HG03571 (cell line): ENCODE results near the gene PSEN1.
A peak's percentile ranks its signal among the peaks of the same experiment; 100 is the strongest.

Source experiments
- ATAC-seq: cut with Tn5 transposase; IDR thresholded peaks from one replicate; pipeline ENCODE4 v1.9.1; 2021; ENCODE audit not compliant: unreplicated experiment

Gene PSEN1

DNA sequence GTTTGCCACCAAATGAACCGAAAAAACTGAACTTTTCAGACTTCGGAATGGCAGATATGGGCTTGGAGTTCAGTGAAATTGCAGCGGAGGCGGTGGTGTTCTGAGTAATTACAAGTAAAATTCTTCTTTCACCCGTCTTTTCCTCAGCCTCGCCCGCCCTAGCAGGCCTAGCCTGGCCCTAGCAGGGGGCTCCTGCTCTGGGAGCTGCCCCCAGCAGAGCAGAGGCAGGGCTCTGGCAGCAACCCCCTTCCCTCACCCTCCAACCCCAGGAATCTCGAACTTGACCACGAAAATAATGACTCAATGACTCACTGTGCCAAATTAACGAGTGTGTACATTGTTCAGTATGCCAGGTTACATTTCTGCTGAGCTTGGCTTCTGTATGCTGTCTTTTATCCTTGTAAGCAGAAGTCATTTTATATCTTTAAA is 102.1 kb downstream of the PSEN1 start:
- ATAC-seq, result no peak

DNA sequence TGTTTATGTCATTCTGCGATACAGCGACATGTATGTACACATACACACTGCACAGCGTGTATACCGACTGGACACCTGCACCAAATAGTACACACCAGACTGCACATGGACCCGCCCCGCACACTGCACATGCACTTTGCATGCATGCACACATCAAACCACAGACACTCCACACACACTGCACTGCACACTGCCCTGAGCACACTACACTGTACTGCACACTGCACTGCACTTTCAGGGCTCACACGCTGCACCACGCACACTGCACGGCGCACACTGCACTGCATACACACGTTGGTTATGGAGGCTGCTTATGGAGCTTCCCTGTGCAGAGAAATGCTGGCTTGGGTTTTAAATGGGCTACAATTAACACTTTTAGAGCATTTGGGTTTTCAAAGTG is 102.6 kb downstream of the PSEN1 start:
- ATAC-seq, result no peak

DNA sequence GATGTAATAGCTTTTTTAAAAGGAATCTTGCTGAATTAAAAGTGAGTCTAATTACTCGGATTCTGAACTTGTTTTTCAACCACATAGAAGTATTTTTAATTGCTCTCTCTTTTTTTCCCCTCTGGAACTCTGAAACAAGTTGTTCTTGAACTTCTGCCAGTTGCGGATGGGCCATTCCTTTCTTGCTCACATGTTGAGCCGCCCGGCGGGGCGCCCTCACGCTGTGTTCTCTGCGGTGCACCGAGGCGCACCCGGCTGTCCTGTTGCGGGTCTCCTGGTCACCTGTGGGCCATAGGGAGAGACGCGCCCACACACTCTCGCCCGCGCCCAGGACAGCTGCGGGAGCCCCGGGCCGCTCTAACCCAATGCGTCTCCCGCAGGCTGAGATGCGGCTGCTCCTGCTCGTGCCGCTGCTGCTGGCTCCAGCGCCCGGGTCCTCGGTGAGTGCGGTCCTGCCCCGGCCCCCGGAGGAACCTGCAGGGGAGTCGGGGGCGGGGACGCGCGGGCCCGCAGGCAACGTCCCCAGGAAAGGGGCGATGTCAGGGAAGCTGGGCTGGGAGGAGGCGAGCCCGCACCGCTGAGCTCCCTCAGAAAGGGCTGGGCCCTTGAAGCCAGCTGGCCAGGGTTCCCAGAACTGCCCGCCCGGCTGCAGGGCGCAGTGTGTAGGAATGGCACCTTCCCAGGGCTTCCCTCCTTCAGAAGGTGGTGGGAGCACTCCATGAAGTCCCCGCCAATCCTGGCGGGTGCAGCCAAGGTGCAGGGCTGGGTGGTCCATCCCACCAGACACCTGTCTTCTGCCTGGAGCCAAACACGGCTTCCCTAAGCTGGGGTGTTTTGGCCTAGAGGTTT is 103.3 kb downstream of the PSEN1 start:
- ATAC-seq, result no peak

DNA sequence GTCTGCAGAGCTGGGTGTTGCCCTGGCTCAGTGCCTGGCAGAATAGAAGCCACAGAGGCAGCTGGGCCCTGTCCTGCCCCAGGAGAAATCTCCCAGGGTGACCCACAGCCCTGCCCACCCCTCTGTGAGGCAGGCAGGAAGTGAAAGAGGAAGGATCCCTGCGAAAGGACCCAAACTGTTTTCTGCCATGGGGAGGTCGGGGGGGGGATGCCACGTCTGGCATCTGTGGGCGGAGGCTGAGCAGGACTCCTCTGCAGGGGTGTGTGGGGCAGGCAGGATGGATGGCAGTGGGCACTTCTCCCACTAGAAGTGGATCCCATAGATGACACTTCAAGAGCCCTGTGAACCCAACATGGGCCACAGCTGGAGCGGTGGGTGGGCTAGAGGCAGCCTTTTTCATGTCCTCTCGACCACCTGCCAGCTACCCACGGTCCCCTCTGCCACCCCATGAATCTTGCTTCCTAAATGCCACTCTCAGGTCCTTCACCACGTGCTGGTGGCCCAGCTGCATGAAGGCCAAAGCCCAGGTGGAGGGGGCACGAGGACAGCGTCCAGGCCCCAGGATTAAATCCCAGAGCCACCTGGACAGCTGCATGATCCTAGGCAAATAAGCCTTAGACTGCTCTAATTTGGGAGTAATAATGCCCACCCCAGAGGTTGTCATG is 104.6 kb downstream of the PSEN1 start:
- ATAC-seq, result no peak

DNA sequence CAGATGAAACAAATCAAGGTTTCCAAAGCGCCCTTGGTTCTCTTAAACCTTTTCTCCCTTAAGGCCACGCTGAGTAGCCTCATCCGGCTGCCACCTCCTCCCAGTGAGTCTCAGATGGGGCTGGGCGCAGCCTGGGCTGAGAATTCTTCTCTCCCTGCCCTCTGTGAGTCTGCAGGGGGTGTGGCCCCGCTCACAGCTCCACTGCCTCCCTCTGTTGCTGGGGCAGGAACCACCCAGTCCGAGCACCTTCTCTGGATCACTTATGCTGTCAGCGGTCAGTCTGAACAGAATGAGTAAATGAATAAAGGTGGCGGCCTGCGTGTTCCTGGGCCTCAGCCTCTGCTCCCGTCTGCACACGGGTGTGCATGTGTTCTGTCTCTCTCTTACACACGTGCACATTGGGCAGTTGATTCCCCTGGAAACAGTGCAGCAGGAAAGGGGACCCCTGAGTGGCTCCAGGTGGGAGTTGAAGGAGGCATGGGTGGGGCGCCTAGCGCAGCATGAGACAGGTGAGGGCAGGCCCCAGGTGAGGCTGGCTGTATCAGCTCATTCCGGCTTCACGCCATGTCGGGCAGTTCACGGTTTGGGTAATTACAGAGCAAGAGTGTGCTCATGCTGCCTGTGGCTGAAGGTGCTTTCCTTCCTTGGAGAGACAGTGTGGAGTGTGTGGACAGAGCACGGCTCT is 105.3 kb downstream of the PSEN1 start:
- no peak for ATAC-seq

DNA sequence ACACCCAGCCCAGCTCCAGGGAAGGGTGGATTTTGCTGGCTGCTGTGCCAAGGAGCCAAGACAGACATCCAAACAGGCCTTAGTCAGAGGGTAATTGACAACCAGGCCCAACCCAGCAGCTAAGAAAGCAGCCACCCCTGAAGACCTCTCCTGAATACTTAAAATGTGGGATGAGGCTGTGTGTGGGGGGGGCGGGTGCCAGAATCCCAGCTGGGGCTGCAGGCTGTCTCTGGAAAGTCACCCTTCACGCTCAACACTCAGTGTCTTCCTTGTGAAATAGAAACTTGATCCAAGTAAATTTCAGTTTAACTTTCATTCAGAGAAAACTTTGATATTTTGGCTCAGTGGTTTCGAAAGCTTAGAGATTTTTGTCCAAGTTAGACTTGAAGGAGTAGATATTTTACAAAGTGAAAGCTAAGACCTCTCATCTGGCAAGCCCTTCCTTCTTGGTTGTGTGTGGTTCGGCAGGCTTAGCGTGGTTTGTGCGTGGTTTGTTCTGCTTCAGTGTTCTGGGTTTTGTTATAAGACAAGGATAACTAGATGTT is 106.1 kb downstream of the PSEN1 start:
- ATAC-seq, result no peak

DNA sequence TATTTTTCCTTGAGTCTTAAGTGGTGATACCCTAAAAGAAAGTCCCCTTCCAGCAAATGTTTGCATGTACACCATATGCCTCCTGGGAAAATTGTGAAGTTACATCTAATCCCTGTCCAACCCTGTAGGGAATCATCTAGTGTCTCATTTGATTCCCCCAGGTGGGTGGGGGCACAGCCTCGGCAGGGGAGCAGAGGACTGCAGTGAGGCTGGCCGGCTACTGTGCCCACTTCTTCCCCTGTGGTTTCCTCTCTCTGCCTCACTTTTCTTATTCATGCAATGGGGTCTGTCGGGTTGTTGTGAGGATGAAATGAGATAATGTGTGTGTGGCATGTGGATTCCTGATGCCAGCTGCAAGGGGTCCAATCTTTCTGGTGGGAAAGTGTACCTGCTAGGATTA is 107.0 kb downstream of the PSEN1 start:
- no peak for ATAC-seq

DNA sequence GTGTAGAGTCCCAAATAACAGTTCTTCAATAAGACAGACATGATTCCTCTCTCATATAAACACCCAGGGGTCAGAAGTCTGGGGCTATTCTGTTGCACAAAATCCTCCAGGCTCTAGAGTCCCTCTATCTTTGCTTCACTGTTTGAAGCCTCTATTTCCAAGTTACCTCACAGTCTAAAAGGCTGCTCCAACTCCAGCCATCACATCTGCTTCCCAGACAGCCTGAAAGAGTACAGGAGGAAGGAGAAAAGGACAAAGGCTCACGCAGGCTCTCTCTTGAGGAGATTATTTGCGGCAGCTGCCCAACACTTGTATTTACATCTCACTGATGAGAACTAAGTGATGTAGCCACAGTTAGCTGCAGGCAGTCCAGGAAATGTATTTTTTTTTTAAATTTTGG is 107.4 kb downstream of the PSEN1 start:
- ATAC-seq, result no peak

DNA sequence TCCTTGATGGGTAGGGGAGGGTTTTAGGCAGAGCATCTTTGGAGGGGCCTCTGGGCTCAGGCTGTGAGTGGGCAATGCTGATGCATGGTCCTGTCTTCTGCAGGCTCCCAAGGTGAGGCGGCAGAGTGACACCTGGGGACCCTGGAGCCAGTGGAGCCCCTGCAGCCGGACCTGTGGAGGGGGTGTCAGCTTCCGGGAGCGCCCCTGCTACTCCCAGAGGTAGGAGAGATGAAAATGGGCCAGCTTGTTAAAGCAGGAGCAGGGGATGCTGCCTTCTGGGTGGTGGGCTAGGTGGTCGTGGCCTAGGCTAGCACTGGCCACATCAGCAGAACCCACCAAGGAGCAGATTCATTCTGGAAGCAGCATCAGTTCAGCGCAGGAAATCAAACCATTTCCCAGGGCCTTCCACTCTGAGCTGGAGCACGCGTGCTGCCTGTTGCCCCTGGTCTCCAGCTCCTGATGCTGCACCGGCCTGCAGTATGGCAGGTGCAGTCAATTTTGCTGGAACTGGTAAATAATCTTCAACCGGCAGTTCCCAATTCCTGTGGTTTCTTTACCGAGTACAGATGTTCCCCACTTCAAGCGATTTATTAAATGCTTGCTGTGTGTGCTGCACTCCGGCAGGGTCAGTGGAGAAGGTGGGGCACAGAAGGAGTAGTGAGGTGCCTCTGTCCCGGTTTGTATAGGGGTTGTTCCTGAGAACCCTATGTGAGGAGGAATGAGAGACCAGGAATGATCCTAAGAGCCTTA is 108.4 kb downstream of the PSEN1 start:
- ATAC-seq, result no peak

DNA sequence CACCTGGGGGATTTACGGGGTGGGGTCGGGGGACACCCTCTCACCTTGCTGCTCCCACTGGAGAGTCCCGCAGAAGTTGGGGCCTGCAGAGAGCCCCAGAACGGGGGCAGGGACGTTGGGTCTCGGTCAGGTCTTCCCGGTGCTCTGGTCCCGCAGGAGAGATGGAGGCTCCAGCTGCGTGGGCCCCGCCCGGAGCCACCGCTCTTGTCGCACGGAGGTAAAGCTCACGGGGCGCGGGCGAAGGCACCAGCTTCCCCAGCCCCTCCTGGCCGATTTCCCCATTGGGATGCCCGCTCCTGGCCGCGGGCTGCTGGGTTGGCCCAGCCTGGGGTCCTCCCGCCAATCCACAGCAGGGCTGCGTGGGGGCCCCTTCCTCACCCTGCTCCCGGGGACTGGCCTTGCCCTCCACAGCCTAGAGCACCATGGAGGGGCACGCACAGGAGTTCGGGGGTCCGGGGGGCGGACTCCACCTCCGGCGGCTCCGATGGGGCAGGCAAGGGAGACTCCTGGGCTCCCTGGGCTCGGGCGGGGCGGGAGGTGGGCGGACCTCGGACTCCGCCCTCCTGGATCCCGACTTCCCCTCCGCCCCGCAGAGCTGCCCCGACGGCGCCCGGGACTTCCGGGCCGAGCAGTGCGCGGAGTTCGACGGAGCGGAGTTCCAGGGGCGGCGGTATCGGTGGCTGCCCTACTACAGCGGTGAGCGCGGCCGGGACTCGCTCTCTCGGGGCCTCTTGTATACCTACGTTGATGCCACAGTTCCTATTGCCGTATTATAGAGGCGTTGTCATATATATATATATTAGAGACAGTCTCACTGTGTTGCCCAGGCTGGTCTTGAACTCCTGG is 109.4 kb downstream of the PSEN1 start:
- ATAC-seq, result peak; percentile 56

DNA sequence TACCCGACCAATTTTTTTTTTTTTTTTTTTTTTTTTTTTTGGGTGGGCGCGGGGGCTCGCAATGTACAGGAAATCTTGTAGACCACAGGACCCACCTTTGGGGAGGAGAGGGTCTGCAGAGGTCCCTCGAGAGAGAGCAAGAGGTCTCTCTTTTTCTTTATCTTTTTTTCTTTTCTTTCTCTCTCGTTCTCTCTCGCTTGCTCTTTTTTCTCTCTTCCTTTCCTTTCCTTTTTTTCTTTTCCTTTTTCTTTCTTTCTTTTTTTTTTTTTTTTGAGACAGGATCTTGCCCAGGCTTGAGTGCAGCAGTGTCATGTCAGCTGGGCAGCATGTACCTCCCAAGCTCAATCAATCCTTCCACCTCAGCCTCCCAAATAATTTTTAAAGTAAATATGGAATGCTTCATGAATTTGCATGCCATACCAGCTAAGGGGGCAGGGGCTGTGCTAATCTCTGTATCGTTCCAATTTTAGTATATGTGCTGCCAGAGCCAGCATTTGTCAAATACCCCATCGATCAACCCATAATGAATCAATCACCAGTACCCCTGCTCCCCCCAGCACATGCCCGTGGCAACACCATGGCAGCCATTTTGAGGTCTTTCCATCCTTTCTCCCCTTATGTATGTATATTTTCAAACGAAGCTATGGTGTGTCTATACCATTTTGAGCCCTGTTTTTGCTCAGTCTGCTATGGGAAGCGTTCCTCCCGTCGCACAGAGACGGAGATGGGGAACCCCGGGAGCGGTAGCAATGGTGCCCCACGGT is 110.3 kb downstream of the PSEN1 start:
- no peak for ATAC-seq

DNA sequence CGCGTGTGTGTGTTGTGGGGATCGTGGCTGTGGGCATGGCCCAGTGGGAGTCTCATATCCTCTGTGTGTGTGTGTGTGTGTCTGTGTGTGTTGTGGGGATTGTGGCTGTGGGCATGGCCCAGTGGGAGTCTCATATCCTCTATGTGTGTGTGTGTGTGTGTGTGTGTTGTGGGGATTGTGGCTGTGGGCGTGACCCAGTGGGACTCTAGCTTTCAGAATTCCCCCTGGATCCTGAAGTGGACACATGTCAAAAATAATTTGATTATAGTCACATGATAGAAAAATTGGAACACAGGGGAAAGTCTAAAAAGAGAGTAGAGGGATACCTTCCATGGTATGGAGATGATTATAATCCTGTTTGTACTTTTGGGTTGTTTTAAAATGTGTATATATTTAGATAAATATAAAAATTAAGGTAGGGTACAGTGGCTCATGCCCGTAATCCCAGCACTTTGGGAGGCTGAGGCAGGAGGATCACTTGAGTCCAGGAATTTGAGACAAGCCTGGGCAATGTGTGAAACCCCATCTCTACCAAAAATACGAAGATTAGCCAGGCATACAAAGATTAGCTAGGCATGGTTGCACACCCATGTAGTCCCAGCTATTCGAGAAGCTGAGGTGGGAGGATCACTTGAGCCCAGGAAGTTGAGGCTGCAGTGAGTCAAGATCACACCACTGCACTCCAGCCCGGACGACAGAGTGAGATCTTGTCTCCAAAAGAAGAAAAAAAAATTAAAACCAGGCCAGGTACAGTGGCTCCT is 112.0 kb downstream of the PSEN1 start:
- no peak for ATAC-seq

DNA sequence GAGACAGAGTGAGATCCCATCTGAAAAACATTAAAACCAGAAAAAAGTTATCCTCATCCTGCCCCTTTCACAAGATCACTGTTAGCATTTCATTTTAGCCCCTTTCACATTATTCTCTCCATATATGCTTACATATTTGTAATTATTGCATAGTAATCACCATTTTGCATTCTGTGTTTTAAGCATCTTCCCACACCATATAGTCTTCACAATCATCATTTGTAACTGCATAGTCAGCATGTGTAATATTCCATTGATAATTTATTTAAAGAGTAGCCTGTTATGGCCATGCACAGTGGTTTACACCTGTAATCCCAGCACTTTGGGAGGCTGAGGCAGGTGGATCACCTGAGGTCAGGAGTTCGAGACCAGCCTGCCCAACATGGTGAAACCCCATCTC is 112.8 kb downstream of the PSEN1 start:
- no peak for ATAC-seq

DNA sequence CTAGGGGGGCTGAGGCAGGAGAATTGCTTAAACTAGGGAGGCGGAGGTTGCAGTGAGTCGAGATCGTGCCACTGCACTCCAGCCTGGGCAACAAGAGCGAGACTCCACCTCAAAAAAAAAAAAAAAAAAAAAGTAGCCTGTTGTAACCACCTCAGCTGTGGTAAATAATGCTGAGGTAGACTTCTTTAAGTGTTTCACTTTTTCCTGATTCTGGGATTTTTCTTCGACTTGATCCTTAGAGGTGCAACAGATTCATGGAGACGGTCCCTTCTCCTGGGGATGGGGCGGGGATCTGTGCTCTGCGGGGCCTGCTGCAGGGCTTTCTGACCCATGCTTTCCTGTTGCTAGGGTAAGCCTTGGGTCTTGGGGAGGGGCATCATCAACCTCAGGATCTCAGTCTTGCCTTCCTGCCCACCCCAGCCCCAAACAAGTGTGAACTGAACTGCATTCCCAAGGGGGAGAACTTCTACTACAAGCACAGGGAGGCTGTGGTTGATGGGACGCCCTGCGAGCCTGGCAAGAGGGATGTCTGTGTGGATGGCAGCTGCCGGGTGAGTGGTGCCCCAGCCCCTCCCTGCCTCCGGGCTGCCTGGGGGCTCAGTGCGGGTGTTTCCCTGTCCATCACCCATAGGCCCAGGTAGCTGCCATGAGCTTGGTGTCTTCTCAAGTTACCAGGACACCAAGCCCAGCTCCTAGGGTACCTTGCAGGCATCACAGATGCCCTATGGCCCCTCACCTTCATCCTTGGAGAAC is 113.4 kb downstream of the PSEN1 start:
- ATAC-seq, result no peak

DNA sequence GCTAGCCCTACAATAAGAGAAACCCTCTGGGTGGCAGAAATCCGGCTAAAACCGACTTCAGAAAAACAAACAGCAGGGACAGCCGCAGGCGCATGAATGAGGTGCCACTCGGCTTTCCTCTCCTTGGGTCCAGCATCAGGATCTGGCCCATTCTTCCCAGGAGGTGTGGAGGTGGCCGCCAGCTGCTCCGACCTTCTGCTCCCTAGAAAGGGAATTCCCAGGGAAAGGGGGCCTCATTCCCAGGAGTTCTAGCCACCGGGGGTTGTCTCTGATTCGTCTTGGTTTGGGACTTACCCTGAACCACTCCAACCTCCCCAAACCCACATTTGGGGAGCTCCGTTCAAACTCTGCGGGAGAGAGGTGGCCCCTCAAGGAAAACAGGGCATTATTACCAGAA is 114.0 kb downstream of the PSEN1 start:
- ATAC-seq, result no peak

DNA sequence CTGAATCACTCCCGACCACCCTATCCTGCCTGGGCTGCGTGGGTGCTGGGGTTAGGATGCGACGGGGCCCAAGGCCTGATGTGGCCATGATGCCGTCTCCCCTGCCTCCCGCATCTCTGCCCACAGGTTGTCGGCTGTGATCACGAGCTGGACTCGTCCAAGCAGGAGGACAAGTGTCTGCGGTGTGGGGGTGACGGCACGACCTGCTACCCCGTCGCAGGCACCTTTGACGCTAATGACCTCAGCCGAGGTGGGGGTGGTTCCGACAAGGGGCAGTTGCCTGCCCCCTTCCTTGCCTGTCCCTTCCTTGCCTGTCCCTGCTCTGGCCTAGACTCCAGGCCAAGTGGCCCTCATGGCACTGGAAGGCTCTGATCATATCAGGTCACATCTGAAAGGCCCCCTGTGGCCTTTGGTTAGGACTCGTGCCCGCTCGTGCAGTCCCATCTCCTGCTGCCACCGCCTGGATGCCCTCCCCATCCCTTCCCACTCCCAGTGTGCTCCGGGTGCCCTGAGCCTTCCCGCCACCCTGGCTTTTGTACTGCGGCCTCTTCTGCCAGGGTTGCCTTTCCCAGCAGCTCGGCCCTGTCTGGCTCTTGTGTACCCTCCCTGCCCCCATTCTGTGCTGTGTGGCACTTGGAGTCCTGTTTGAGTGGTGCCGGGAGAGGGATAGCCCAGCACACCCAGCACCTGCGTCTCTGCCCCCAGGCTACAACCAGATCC is 114.6 kb downstream of the PSEN1 start:
- ATAC-seq, result no peak

DNA sequence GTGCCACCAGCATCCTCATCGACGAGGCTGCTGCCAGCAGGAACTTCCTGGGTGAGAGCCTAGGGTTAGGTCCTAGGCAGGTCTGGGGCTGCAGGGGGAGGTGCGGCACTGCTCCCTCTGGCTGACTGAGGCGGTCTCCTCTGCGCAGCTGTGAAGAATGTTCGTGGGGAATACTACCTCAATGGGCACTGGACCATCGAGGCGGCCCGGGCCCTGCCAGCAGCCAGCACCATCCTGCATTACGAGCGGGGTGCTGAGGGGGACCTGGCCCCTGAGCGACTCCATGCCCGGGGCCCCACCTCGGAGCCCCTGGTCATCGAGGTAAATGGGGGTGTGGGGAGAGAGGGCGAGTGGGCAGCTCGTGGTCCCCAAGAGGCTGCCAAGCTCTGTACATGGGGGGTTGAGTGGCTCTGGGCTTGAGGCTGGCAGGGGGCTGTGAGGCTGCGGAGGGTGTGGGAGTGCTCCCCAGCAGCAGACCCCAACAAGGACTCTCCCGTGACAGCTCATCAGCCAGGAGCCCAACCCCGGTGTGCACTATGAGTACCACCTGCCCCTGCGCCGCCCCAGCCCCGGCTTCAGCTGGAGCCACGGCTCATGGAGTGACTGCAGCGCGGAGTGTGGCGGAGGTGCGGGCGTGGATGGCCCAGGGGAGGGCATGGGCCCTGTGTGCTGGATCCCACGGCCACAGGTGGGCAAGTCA is 115.4 kb downstream of the PSEN1 start:
- ATAC-seq, result no peak
